NCI-H2029 (cell line): ENCODE measurements around the gene PTPRM.

Source experiments
- DNase-seq: peaks from one replicate; lab custom pipeline; 2025; lab: John Stamatoyannopoulos, UW

Gene PTPRM

GRCh38 chr18:7757175-7757574 lies 190.1 kb downstream of the PTPRM start:
- DNase-seq, result no peak

DNA sequence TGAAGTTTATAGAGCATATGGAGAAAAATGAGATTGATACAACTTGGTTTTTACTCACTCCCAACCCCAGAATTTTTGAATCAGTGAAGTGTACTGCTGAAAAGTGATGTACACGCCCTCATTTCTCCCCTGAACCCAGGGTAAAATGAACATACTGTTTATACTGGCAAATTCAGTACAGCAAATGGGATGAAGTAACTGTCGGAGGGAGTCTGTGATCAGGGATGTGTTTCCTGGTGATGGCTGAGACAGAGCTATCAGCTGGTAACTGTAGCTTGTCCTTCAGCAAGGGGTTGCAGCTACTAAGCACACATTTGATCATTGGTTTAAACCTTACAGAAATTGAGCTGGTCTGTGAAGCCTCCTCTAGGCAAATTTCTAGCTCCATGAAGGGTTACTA lies 191.6 kb downstream of the PTPRM start:
- no peak for DNase-seq

DNA sequence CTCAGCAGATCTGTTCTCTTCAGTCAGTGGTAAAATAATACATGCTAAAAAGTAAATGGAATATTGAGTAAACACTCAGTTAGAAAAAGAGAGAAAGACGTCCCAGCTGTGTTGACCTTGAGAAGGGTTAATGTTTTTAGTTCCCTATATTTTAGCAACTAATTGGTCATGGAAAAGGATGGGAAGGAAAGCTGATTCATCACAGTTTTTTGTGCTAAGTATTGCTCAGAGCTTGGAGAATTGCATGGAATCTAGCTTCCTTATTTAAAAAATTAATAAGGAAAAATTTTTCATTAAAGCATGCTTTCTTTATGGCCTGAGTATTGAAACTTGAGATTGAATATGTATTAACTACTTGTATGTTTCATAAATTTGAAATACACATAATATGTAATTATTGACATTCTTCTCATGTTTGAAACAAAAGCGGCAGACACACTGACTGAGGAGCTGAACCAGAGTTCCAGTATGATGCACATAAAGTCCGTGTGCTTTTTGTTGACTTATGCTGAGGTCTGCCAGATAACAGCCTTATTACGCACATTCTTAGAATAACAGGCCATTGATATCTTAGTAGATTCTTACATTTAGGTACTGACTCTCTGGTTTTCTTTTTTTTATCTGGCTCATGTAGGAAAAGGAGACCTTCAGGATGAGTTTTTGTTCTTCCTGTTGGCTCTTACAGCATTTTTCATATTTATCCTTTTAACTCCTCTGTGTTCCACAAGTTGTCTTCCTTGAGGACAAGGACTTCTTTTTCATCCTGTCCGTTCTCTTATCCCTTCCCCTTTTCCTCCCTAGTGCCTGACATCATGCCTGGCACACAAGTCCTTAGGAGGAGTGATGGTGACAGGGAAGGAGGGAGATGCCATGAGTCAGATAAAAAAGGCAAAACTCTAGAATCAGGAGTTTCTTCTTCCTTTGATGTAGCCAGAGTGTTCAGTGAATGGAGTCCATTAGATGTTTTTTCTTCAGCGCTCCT lies 194.1 kb downstream of the PTPRM start:
- no peak for DNase-seq

- DNase-seq, result no peak
Observed at GRCh38 chr18:7764405-7764804, 197.3 kb downstream of the PTPRM start.

GRCh38 chr18:7766346-7766745 lies 199.2 kb downstream of the PTPRM start:
- no peak for DNase-seq

DNA sequence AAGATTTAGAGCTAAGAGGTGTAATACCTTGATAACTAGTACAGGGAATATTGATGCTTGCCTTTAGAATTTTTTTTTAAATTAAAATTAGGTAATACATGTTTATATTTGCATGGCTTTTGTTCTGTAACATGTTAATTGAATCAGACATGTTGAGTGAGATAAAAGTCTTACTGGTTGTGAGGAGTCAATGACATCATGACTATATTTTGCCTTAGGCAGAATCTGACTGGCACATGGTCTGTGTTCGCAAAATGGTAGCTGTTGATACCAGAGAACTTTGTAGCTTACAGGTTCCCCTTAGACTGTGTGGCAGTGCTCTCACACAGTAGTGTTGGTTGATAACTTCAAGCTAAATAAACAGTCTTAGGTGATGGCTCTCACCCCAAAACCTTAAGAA lies 199.7 kb downstream of the PTPRM start:
- DNase-seq, result no peak

GRCh38 chr18:7770908-7771307 lies 203.8 kb downstream of the PTPRM start:
- no peak for DNase-seq

- DNase-seq, result no peak
Observed at GRCh38 chr18:7772510-7772888, 205.4 kb downstream of the PTPRM start.

- no peak for DNase-seq
Observed at GRCh38 chr18:7772951-7773350, 205.8 kb downstream of the PTPRM start.

- DNase-seq, result no peak
Observed at GRCh38 chr18:7775128-7775527, 208.0 kb downstream of the PTPRM start.

DNA sequence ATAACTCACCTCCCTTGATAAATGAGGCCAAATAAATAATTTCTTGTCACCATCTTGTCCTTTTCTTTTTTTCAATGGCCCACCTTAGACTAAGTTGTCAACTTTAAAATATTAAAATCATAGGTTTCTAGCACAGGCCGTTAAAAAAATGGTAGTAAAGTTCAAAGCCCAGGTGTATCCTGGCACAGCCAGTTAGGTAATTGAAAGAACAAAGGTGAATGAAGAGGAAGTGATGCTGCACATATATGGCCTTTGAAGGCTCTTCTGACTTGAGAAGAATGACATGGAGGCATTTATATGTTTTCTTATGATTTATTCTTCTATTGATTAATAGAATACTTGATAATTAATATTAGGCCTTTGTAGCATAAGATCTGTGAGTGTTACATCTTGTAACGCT lies 208.7 kb downstream of the PTPRM start:
- DNase-seq, result no peak

- DNase-seq, result no peak
Observed at GRCh38 chr18:7778181-7778580, 211.1 kb downstream of the PTPRM start.

GRCh38 chr18:7779211-7779610 lies 212.1 kb downstream of the PTPRM start:
- DNase-seq, result no peak

DNA sequence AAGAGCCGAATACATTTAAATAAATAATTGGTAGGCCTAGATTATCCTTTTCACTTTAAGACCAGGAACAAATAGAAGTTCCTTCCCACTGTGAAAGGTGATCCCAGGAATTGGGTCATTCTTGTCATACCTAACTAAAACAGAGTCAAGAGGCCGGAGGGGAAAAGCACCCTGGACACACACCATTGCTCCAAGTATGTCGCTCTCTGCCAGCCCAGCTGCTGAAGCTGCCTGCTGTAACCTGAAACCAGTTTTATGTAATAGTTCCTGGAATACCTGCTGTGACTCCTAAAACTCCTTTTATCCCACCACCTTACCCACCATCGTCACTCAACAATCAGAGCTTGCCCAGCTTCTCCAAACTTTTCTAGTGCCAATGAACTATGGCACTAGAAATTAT lies 217.1 kb downstream of the PTPRM start:
- DNase-seq, result peak; percentile 48

GRCh38 chr18:7786569-7786968 lies 219.5 kb downstream of the PTPRM start:
- DNase-seq, result no peak

GRCh38 chr18:7787339-7787738 lies 220.2 kb downstream of the PTPRM start:
- DNase-seq, result no peak

DNA sequence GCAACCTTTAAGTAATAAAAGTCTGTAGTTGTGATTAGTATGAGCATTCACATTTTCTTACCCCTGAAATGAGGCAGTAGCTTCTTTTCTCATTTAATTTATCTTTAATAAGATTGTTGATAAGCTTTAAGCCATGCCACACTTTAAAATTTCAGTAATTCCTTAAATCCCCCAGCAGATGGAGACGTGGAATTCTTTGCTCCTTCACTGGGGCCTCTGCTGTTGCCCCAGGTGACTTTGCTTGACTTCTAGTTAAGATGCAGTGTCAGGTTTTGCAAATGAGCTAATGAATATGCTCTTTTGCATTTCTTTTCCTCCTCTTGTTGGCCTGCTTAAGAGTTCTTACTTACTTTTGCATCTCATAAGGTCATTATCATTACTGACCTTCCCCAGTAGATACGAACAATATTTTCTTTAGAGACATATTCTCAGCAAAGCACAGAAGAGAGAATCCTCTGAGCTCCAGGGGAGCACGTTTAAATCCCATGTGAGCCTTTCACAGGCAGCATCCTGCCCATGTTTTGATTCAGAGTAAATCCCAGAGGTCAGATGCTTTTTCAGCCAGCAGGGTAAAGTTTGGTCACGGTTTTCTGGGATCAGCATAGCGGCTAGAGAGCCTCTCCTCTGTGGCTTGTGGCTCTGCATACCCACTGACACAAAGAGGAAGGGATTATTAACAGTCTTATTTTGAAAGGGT lies 222.9 kb downstream of the PTPRM start:
- DNase-seq, result peak; percentile 11

DNA sequence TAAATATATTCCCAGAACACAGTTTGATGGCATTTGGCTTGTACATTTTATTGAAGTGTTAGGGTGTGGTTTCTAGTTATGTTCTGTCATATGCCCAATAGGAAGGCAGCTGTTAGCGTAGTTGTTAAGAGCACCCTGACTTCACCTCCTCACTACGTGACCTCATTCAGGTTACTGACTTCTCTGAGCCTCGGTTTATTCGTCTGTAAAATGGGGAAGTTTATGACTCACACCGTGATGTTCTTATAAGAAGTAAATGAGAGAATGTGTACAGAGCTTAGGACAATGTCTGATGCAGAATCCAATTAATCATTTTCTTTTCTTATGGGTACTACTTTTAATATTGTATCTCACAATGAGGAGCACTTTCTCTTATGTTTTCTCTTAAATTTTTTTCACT lies 226.0 kb downstream of the PTPRM start:
- no peak for DNase-seq

DNA sequence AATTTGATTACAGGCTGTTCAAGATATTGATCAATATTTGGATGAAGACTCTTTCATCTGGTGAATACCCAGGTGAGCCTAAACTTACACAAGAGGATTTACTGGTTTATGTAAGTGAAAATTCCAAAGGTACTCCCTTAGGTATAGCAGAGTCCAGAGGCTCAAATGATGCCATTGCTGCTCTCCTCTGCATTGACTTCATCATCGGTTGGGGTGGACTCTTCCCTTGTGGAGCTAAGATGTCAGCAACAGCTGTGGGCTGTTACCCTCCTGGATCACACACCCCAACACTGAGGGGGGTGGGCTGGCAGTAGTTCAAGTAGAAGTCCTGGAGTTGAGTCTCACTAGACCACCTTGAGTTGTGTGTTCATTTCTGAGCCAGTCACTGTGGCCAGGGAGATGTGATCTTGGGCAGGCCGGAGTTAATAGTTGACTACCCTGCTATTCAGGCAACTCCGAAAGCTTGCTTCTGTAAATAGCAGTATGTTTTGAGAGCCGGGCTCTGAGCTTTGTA lies 236.9 kb downstream of the PTPRM start:
- no peak for DNase-seq

- no peak for DNase-seq
Observed at GRCh38 chr18:7805096-7805495, 238.0 kb downstream of the PTPRM start.

DNA sequence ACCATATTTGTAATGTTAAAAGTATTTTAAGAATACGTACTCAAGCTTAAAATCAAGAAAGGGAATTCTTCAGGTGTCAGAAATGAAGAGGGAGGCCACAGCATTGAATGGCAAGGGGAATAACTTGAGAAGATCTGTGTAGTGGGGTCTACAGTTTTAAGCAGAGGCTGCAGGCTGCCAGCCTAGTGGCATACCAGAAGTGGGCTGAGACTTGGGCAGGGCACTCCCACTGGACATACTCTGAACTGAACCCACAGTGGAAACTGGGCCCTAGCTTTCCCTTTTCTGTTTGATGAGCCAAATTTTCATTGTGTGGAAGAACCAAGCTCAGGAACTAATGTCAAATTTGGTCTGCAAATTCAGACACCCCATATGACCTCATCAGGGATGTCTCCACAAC lies 238.8 kb downstream of the PTPRM start:
- no peak for DNase-seq

GRCh38 chr18:7807936-7808453 lies 240.9 kb downstream of the PTPRM start:
- no peak for DNase-seq

GRCh38 chr18:7808992-7809391 lies 241.9 kb downstream of the PTPRM start:
- DNase-seq, result no peak
